Central memory CD8-positive, alpha-beta T cell (primary cell): ENCODE results near the gene ERVK3-1.

ENCODE experiments used
- ATAC-seq: fragments of 150-1000 bp; cut with Tn5 transposase; replicated peaks from 2 replicates; pipeline ENCODE4 v1.10.0; 2022; ENCODE audit warnings: mild to moderate bottlenecking, moderate FRiP score, moderate number of reproducible peaks; ENCODE audit not compliant: poor library complexity, severe bottlenecking; ENCODE audit errors: extremely low read depth
- DNase-seq, 2 donors: peaks; one replicate each; pipeline ENCODE4 v3.0.0; 2021; ENCODE audit warnings: low spot score in 2 of 2
- H3K27ac Mint-ChIP-seq: one replicate; pipeline ENCODE4 v1.8.0; 2022; ENCODE audit warnings: low read depth, mild to moderate bottlenecking, moderate library complexity, mixed read lengths
- H3K27me3 Mint-ChIP-seq: one replicate; pipeline ENCODE4 v1.8.0; 2022; ENCODE audit warnings: mixed read lengths
- H3K36me3 Mint-ChIP-seq: one replicate; pipeline ENCODE4 v1.8.0; 2022; ENCODE audit warnings: mild to moderate bottlenecking, moderate library complexity, mixed read lengths; ENCODE audit not compliant: insufficient read depth
- H3K4me1 Mint-ChIP-seq: one replicate; pipeline ENCODE4 v1.8.0; 2022; ENCODE audit warnings: mixed read lengths
- H3K4me3 Mint-ChIP-seq: one replicate; pipeline ENCODE4 v1.8.0; 2022; ENCODE audit warnings: mild to moderate bottlenecking, moderate library complexity, mixed read lengths
- H3K9me3 Mint-ChIP-seq: one replicate; pipeline ENCODE4 v1.8.0; 2022; ENCODE audit warnings: mixed read lengths

Gene ERVK3-1

GRCh38 chr19:58364146-58364545 is 59.0 kb downstream of the ERVK3-1 start:
- H3K27ac Mint-ChIP-seq: no peak overlapping the region
- H3K9me3 Mint-ChIP-seq: no peaks in the 10 kb centered on the region
- DNase-seq: no peak
- no peaks in the 10 kb centered on the region for H3K27me3 Mint-ChIP-seq
- H3K4me3 Mint-ChIP-seq: peak overlapping the region; percentile 16
- H3K4me1 Mint-ChIP-seq: peaks cover 15% of the 10 kb centered on the region
- H3K36me3 Mint-ChIP-seq: peaks cover 16% of the 10 kb centered on the region
- ATAC-seq: no peak
